Calu3 (cell line): ENCODE results near the gene CDH4. TPM values are rescaled to one million over a fixed set of nuclear protein-coding genes. Genes with fewer than 3 reads are reported as not detected.

Experiments
- BruUV-seq: library from RNA; stranded (reverse); fragments of 400-500 nt; replicated peaks from 2 replicates; lab custom pipeline; 2021; lab: Mats Ljungman, UMichigan
- CTCF ChIA-PET: fragments of 300-600 bp; sonication (Branson Sonifier 250); formaldehyde crosslinking; loops from one replicate; lab custom pipeline; 2022; ENCODE audit warnings: antibody characterized with exemption; lab: Charles Lee
- DNase-seq: peaks from one replicate; pipeline ENCODE4 v3.0.0; 2022
- H3K27ac Mint-ChIP-seq: one replicate; pipeline ENCODE4 v1.8.0; 2022; ENCODE audit warnings: mixed read lengths; ENCODE audit not compliant: unreplicated experiment
- H3K27me3 Mint-ChIP-seq: one replicate; pipeline ENCODE4 v1.8.0; 2022; ENCODE audit warnings: mixed read lengths; ENCODE audit not compliant: unreplicated experiment
- H3K36me3 Mint-ChIP-seq: one replicate; pipeline ENCODE4 v1.8.0; 2022; ENCODE audit warnings: mild to moderate bottlenecking, moderate library complexity, mixed read lengths; ENCODE audit not compliant: insufficient read depth, unreplicated experiment
- H3K4me1 Mint-ChIP-seq: one replicate; pipeline ENCODE4 v1.8.0; 2022; ENCODE audit warnings: mild to moderate bottlenecking, low read depth, mixed read lengths; ENCODE audit not compliant: unreplicated experiment
- H3K4me3 Mint-ChIP-seq: one replicate; pipeline ENCODE4 v1.8.0; 2022; ENCODE audit warnings: mild to moderate bottlenecking, low read depth, moderate library complexity, mixed read lengths; ENCODE audit not compliant: unreplicated experiment
- H3K9me3 Mint-ChIP-seq: one replicate; pipeline ENCODE4 v1.8.0; 2022; ENCODE audit warnings: low read depth, mixed read lengths; ENCODE audit not compliant: unreplicated experiment
- intact Hi-C: fragments of 100-400 bp; cut with micrococcal nuclease; formaldehyde crosslinking; loops from one replicate; pipeline ENCODE4 v1.10.0; 2022; ENCODE audit not compliant: unreplicated experiment
- total RNA-seq: library from RNA; stranded (reverse); gene quantifications from 2 replicates; pipeline ENCODE4 v1.2.3, GENCODE V29; 2022
- TF ChIP-seq, protein P1 (sequence below): fragments of 200-600 bp; IDR thresholded peaks from one replicate; pipeline ENCODE4 v1.8.0; 2022; ENCODE audit warnings: antibody characterized with exemption; ENCODE audit not compliant: unreplicated experiment

The CDH4 gene
- total RNA-seq, 1 experiment from 2014 or later, result not detected

DNA sequence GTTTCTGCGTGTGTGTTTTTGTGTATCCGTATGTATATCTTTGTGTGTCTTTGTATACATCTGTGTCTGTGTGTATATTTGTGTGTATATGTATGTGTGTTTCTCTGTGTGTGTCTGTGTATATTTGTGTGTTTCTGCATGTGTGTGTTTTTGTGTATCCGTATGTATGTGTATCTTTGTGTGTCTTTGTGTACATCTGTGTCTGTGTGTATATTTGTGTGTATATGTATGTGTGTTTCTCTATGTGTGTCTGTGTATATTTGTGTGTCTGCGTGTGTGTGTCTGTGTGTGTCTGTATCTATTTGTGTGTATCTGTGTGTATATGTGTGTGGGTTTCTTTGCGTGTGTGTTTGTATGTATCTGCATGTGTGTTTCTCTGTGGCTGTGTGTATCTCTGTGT is 192.6 kb downstream of the CDH4 start:
- TF ChIP-seq, protein P1, sequence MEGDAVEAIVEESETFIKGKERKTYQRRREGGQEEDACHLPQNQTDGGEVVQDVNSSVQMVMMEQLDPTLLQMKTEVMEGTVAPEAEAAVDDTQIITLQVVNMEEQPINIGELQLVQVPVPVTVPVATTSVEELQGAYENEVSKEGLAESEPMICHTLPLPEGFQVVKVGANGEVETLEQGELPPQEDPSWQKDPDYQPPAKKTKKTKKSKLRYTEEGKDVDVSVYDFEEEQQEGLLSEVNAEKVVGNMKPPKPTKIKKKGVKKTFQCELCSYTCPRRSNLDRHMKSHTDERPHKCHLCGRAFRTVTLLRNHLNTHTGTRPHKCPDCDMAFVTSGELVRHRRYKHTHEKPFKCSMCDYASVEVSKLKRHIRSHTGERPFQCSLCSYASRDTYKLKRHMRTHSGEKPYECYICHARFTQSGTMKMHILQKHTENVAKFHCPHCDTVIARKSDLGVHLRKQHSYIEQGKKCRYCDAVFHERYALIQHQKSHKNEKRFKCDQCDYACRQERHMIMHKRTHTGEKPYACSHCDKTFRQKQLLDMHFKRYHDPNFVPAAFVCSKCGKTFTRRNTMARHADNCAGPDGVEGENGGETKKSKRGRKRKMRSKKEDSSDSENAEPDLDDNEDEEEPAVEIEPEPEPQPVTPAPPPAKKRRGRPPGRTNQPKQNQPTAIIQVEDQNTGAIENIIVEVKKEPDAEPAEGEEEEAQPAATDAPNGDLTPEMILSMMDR, result no peak
- Mint-ChIP-seq H3K27ac (no peak overlapping the region), H3K27me3 (no peaks in the 10 kb centered on the region), H3K4me3 (no peak overlapping the region), H3K4me1 (no peaks in the 10 kb centered on the region), H3K9me3 (peaks cover 6% of the 10 kb centered on the region), H3K36me3 (no peaks in the 10 kb centered on the region)
- BruUV-seq, result no TSS peak
- intact Hi-C loops, result no loop called here
- CTCF ChIA-PET, result no interaction called here
- DNase-seq, result no peak

DNA sequence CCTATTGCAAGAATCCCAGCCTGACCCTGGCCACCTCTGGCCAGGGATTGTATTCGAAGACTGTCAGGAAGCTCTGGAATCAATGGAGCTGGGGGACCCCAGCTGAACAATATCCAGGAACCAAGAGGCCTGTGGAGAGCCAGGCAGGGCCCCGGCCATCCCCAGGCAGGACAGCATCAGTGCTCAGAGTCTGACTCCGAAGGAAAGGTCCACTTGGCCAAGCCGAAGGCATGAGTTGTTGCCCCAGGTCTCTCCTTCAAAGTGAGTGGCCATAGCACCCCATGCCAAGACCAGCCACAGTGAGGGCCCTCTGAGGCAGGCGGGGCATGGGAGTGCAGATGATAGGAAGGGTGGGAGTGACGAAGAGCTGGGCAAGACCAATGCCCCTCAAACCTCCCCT is 193.1 kb downstream of the CDH4 start:
- no peak for DNase-seq
- no TSS peak for BruUV-seq
- Mint-ChIP-seq H3K27ac (no peak overlapping the region), H3K9me3 (peaks cover 6% of the 10 kb centered on the region), H3K4me3 (no peak overlapping the region), H3K36me3 (no peaks in the 10 kb centered on the region), H3K27me3 (no peaks in the 10 kb centered on the region), H3K4me1 (no peaks in the 10 kb centered on the region)
- CTCF ChIA-PET, result no interaction called here
- intact Hi-C loops, result no loop called here
- TF ChIP-seq, protein P1, result no peak

DNA sequence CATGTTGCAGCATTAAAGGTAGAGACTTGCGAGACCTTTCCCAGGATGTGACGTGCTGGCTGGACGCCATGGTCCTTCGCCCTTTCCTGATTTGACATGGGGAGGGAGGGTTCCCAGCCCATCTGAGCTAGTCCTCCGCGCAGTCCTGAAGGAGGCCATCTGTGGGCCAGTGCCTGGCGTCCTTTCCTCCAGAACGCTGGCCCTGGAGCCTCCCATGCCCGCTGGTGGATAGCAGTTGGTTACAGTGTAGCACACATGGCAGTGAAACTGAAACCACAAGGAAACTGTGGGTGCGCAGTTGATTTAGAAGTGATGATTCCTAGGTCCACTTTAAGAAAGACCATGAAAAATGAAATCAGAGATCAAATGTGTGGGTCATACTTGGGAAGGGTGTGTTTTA is 193.7 kb downstream of the CDH4 start:
- CTCF ChIA-PET, result no interaction called here
- Mint-ChIP-seq H3K27me3 (no peaks in the 10 kb centered on the region), H3K9me3 (peaks cover 6% of the 10 kb centered on the region), H3K4me3 (no peak overlapping the region), H3K27ac (no peak overlapping the region), H3K36me3 (no peaks in the 10 kb centered on the region), H3K4me1 (no peaks in the 10 kb centered on the region)
- no peak for DNase-seq
- TF ChIP-seq, protein P1, result no peak
- BruUV-seq, result no TSS peak
- intact Hi-C loops, result no loop called here

DNA sequence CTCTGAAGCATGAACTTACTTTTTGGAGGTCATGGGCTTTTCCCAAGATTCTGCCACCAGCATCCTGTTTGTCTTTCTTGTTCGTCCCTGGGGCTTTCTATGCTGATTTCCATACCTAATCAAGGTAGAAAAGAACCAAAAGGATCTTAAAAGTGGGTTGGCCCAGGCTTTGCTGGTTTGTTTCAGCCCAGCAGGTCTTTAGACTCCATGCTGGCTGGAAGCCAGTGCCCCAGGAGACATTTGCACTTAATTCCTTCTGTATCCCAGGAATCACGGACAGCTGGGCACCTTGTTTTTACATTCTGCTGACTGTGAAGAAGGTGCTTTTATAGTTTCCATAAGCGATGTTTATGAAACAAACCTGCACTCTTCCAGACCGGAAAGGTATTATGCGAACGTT is 195.9 kb downstream of the CDH4 start:
- no peaks in the 10 kb centered on the region for H3K4me1 Mint-ChIP-seq

More for the DNA sequence above, 195.9 kb downstream of the CDH4 start:
- Mint-ChIP-seq H3K27ac (no peak overlapping the region), H3K4me3 (no peak overlapping the region), H3K27me3 (no peaks in the 10 kb centered on the region), H3K36me3 (no peaks in the 10 kb centered on the region), H3K9me3 (peaks cover 6% of the 10 kb centered on the region)
- BruUV-seq, result no TSS peak
- TF ChIP-seq, protein P1, result no peak
- intact Hi-C loops, result no loop called here
- CTCF ChIA-PET, result no interaction called here
- DNase-seq, result no peak
